Natural killer cell (primary cell): Measurements from ENCODE around the gene GAL. TPM values are rescaled to one million over a fixed set of nuclear protein-coding genes. Genes with fewer than 3 reads are reported as not detected.

Experiments used
- ATAC-seq, 3 donors: fragments of 150-1000 bp in 2 of 3; fragments of 200-7000 bp in 1 of 3; cut with Tn5 transposase; 1 replicate in 1 of 3; 2 replicates in 2 of 3; pipeline ENCODE4 v1.10.0; 2021; ENCODE audit warnings: mild to moderate bottlenecking in 2 of 3, moderate library complexity in 2 of 3
- DNase-seq, 2 donors: peaks; one replicate each; pipeline versions ENCODE4 v3.0.0 to v3.0.0-alpha.2; 2013 to 2021; ENCODE audit warnings: mixed read lengths in 1 of 2
- H3K27ac ChIP-seq: one replicate; pipeline ENCODE4 v1.5.1; 2013; ENCODE audit warnings: mild to moderate bottlenecking, low read length
- H3K27me3 ChIP-seq: one replicate; pipeline ENCODE4 v1.6.1; 2013; ENCODE audit warnings: low read length; ENCODE audit not compliant: control insufficient read depth, insufficient read depth
- H3K36me3 ChIP-seq: one replicate; pipeline ENCODE4 v1.6.1; 2013; ENCODE audit warnings: low read length; ENCODE audit not compliant: control insufficient read depth, insufficient read depth
- H3K4me1 ChIP-seq: one replicate; pipeline ENCODE4 v1.6.1; 2013; ENCODE audit warnings: low read length; ENCODE audit not compliant: control insufficient read depth, insufficient read depth
- H3K4me3 ChIP-seq: one replicate; pipeline ENCODE4 v1.5.1; 2013; ENCODE audit warnings: low read length
- H3K9me3 ChIP-seq: one replicate; pipeline ENCODE4 v1.6.1; 2013; ENCODE audit warnings: low read length; ENCODE audit not compliant: control insufficient read depth, insufficient read depth
- H3K27ac Mint-ChIP-seq, 2 donors: one replicate each; pipeline ENCODE4 v1.8.0; 2022; ENCODE audit warnings: mild to moderate bottlenecking in 2 of 2, mixed read lengths in 2 of 2, moderate library complexity in 1 of 2
- H3K27me3 Mint-ChIP-seq, 2 donors: one replicate each; pipeline ENCODE4 v1.8.0; 2022; ENCODE audit warnings: low read depth in 2 of 2, mixed read lengths in 2 of 2
- H3K36me3 Mint-ChIP-seq: one replicate; pipeline ENCODE4 v1.8.0; 2022; ENCODE audit warnings: mixed read lengths
- H3K4me1 Mint-ChIP-seq, 2 donors: one replicate each; pipeline ENCODE4 v1.8.0; 2022; ENCODE audit warnings: mixed read lengths in 2 of 2
- H3K4me3 Mint-ChIP-seq: one replicate; pipeline ENCODE4 v1.8.0; 2022; ENCODE audit warnings: mild to moderate bottlenecking, moderate library complexity, mixed read lengths
- H3K9me3 Mint-ChIP-seq, 2 donors: one replicate each; pipeline ENCODE4 v1.8.0; 2022; ENCODE audit warnings: mixed read lengths in 2 of 2
- CTCF ChIP-seq: fragments of 200-600 bp; IDR thresholded peaks from one replicate; pipeline ENCODE4 v1.8.0; 2022; ENCODE audit warnings: antibody characterized with exemption
- WGBS: methylation state at CpG from one replicate; pipeline ENCODE4 v1.1.7; 2013; ENCODE audit warnings: missing lambda C conversion rate; ENCODE audit not compliant: insufficient coverage; 5-methylcytosine and 5-hydroxymethylcytosine counted together
- intact Hi-C: fragments of 100-400 bp; cut with micrococcal nuclease; formaldehyde crosslinking; loops from one replicate; pipeline ENCODE4 v1.14.2; 2022
- total RNA-seq, 4 donors: library from RNA; stranded (reverse); fragments of 120-200 nt in 1 of 4; gene quantifications; one replicate each; pipeline versions ENCODE4 v1.2.3 to v1.2.4, GENCODE V29; 2013 to 2022

GAL gene
- total RNA-seq, 3 donors from 2014 or later (not counting 1 experiment from before 2014, with no cell fraction given) = not detected

GRCh38 chr11:68664141-68664540 lies 20.2 kb upstream of the GAL start:
- 84% methylated on average over 9 of the region's 9 CpGs for whole genome bisulfite sequencing
- no peak for ATAC-seq

GRCh38 chr11:68664906-68665305 lies 19.4 kb upstream of the GAL start:
- H3K4me3 ChIP-seq = no peak overlapping the region
- H3K9me3 Mint-ChIP-seq = no peaks in the 10 kb centered on the region
- H3K4me3 Mint-ChIP-seq = no peak overlapping the region
- no peaks in the 10 kb centered on the region for H3K4me1 Mint-ChIP-seq
- TF ChIP-seq CTCF = no peak
- ATAC-seq (no peak), DNase-seq (no peak)
- H3K36me3 ChIP-seq = no peaks in the 10 kb centered on the region
- H3K36me3 Mint-ChIP-seq = no peaks in the 10 kb centered on the region
- WGBS = 93% methylated on average over 7 of the region's 7 CpGs
- no peaks in the 10 kb centered on the region for H3K27me3 ChIP-seq
- H3K27ac ChIP-seq = no peak overlapping the region
- intact Hi-C loops = no loop called here
- H3K4me1 ChIP-seq = no peaks in the 10 kb centered on the region
- H3K27ac Mint-ChIP-seq = no peak overlapping the region
- H3K9me3 ChIP-seq = no peaks in the 10 kb centered on the region
- peaks cover 0 to 5% of the 10 kb centered on the region in 2 donors for H3K27me3 Mint-ChIP-seq

More at GRCh38 chr11:68664141-68664540, 20.2 kb upstream of the GAL start:
- no peak overlapping the region for H3K27ac ChIP-seq
- no peak overlapping the region for H3K4me3 ChIP-seq
- DNase-seq = no peak
- no peak overlapping the region for H3K4me3 Mint-ChIP-seq
- intact Hi-C loops = no loop called here
- H3K27me3 Mint-ChIP-seq = peaks cover 0 to 5% of the 10 kb centered on the region in 2 donors
- no peaks in the 10 kb centered on the region for H3K27me3 ChIP-seq
- no peaks in the 10 kb centered on the region for H3K4me1 Mint-ChIP-seq
- no peak overlapping the region for H3K27ac Mint-ChIP-seq
- H3K4me1 ChIP-seq = no peaks in the 10 kb centered on the region
- no peak for TF ChIP-seq CTCF
- H3K9me3 Mint-ChIP-seq = no peaks in the 10 kb centered on the region
- no peaks in the 10 kb centered on the region for H3K36me3 ChIP-seq
- no peaks in the 10 kb centered on the region for H3K36me3 Mint-ChIP-seq
- no peaks in the 10 kb centered on the region for H3K9me3 ChIP-seq

GRCh38 chr11:68665436-68665835 lies 18.9 kb upstream of the GAL start:
- no peak for DNase-seq
- ATAC-seq = no peak
- Histone ChIP-seq H3K4me1 (no peaks in the 10 kb centered on the region), H3K27ac (no peak overlapping the region), H3K4me3 (no peak overlapping the region), H3K27me3 (no peaks in the 10 kb centered on the region), H3K9me3 (no peaks in the 10 kb centered on the region), H3K36me3 (no peaks in the 10 kb centered on the region)
- intact Hi-C loops = no loop called here
- Mint-ChIP-seq H3K4me3 (no peak overlapping the region), H3K36me3 (no peaks in the 10 kb centered on the region), H3K4me1 (no peaks in the 10 kb centered on the region), H3K27me3 (peaks cover 0 to 5% of the 10 kb centered on the region in 2 donors), H3K27ac (no peak overlapping the region), H3K9me3 (no peaks in the 10 kb centered on the region)
- WGBS = 95% methylated on average over 15 of the region's 16 CpGs
- no peak for TF ChIP-seq CTCF

GRCh38 chr11:68666849-68667248 lies 17.5 kb upstream of the GAL start:
- Mint-ChIP-seq H3K27me3 (peaks cover 0 to 8% of the 10 kb centered on the region in 2 donors), H3K9me3 (no peaks in the 10 kb centered on the region), H3K27ac (no peak overlapping the region), H3K36me3 (no peaks in the 10 kb centered on the region), H3K4me1 (no peaks in the 10 kb centered on the region), H3K4me3 (no peak overlapping the region)
- Histone ChIP-seq H3K27me3 (no peaks in the 10 kb centered on the region), H3K4me3 (no peak overlapping the region), H3K36me3 (no peaks in the 10 kb centered on the region), H3K9me3 (no peaks in the 10 kb centered on the region), H3K4me1 (no peaks in the 10 kb centered on the region), H3K27ac (no peak overlapping the region)
- no peak for TF ChIP-seq CTCF
- 67% methylated on average over 7 of the region's 15 CpGs for WGBS
- intact Hi-C loops = no loop called here
- DNase-seq = no peak
- ATAC-seq = no peak
